ENCODE measurements around the gene VPS52.
"Not testable (repeated sequence)": the region's sequence is repeated elsewhere in the genome, so short reads cannot be mapped to it uniquely, and the experiment has no call there.

Gene VPS52

GRCh38 chr6:33251395-33252012 is 20.2 kb downstream of the VPS52 start:
- no peak for DNase-seq (ENCODE audit: low read depth in 3 of 3, low spot score in 1 of 3)

- DNase-seq (ENCODE audit: low read depth in 3 of 3, low spot score in 1 of 3), result no peak
These were observed 20.9 kb downstream of the VPS52 start for GRCh38 chr6:33250731-33251130.

GRCh38 chr6:33249732-33250630 is 21.7 kb downstream of the VPS52 start:
- DNase-seq (ENCODE audit: low read depth in 3 of 3, low spot score in 1 of 3), result no peak

GRCh38 chr6:33248932-33249731 is 22.5 kb downstream of the VPS52 start:
- DNase-seq (ENCODE audit: low read depth in 3 of 3, low spot score in 1 of 3), result peak; percentile 83 to 91 (median 89)

- no peak for DNase-seq (ENCODE audit: low read depth in 3 of 3, low spot score in 1 of 3)
These were observed 23.1 kb downstream of the VPS52 start for GRCh38 chr6:33248643-33248931.

- peak; percentile 78 to 94 (median 81) for DNase-seq (ENCODE audit: low read depth in 3 of 3, low spot score in 1 of 3)
These were observed 23.6 kb downstream of the VPS52 start for GRCh38 chr6:33247977-33248642.

- DNase-seq (ENCODE audit: low read depth in 3 of 3, low spot score in 1 of 3), result no peak
These were observed 28.2 kb downstream of the VPS52 start for GRCh38 chr6:33243476-33243875.

- no peak for DNase-seq (ENCODE audit: low read depth in 3 of 3, low spot score in 1 of 3)
These were observed 29.7 kb downstream of the VPS52 start for GRCh38 chr6:33241968-33242367.

- no peak for DNase-seq (ENCODE audit: low read depth in 3 of 3, low spot score in 1 of 3)
These were observed 33.9 kb downstream of the VPS52 start for GRCh38 chr6:33237741-33238140.

GRCh38 chr6:33236852-33237251 is 34.8 kb downstream of the VPS52 start:
- DNase-seq (ENCODE audit: low read depth in 3 of 3, low spot score in 1 of 3), result no peak

- no peak for DNase-seq (ENCODE audit: low read depth in 3 of 3, low spot score in 1 of 3)
These were observed 35.3 kb downstream of the VPS52 start for GRCh38 chr6:33236328-33236727.

GRCh38 chr6:33235221-33235634 is 36.4 kb downstream of the VPS52 start:
- DNase-seq (ENCODE audit: low read depth in 3 of 3, low spot score in 1 of 3), result no peak

- DNase-seq (ENCODE audit: low read depth in 3 of 3, low spot score in 1 of 3), result not testable (repeated sequence)
These were observed 45.1 kb downstream of the VPS52 start for GRCh38 chr6:33226503-33227120.

GRCh38 chr6:33217681-33218080 is 54.0 kb downstream of the VPS52 start:
- DNase-seq (ENCODE audit: low read depth in 3 of 3, low spot score in 1 of 3), result no peak

GRCh38 chr6:33217246-33217645 is 54.4 kb downstream of the VPS52 start:
- DNase-seq (ENCODE audit: low read depth in 3 of 3, low spot score in 1 of 3), result no peak

GRCh38 chr6:33216117-33216649 is 55.5 kb downstream of the VPS52 start:
- no peak for DNase-seq (ENCODE audit: low read depth in 3 of 3, low spot score in 1 of 3)

GRCh38 chr6:33215271-33216116 is 56.2 kb downstream of the VPS52 start:
- no peak for DNase-seq (ENCODE audit: low read depth in 3 of 3, low spot score in 1 of 3)

GRCh38 chr6:33213989-33214335 is 57.7 kb downstream of the VPS52 start:
- DNase-seq (ENCODE audit: low read depth in 3 of 3, low spot score in 1 of 3), result no peak

GRCh38 chr6:33213166-33213988 is 58.3 kb downstream of the VPS52 start:
- DNase-seq (ENCODE audit: low read depth in 3 of 3, low spot score in 1 of 3), result no peak
